Endothelial cell of umbilical vein (primary cell): ENCODE data around the gene PDE4B. TPM values are rescaled to one million over a fixed set of nuclear protein-coding genes. Genes with fewer than 3 reads are reported as not detected.

ENCODE experiments used
- BruUV-seq: library from RNA; stranded (reverse); fragments of 400-500 nt; replicated peaks from 2 replicates; lab custom pipeline; 2021; lab: Mats Ljungman, UMichigan
- CTCF ChIA-PET: fragments of 300-600, 350-600 bp; sonication (Branson Sonifier 250); formaldehyde crosslinking; loops from one replicate; lab custom pipeline; 2021; ENCODE audit warnings: antibody characterized with exemption, inconsistent platforms; lab: Charles Lee
- POLR2A ChIA-PET: fragments of 300-600, 350-600 bp; sonication (Branson Sonifier 250); formaldehyde crosslinking; loops from one replicate; lab custom pipeline; 2021; ENCODE audit warnings: antibody characterized with exemption, inconsistent platforms; lab: Charles Lee
- DNase-seq: peaks from one replicate; pipeline ENCODE4 v3.0.0-alpha.2; 2011; ENCODE audit warnings: low read depth, low spot score
- FAIRE-seq: peaks from 2 replicates; lab custom pipeline; 2011; peaks lifted over from hg19 to GRCh38; lab: Jason Lieb, UNC
- H2AFZ ChIP-seq: 2 replicates; pipeline ENCODE4 v1.6.0; 2012; ENCODE audit warnings: low read depth, low read length, control low read depth, inconsistent platforms
- H3K27ac ChIP-seq: 2 replicates; pipeline ENCODE4 v1.5.1; 2011; ENCODE audit warnings: low read depth, mild to moderate bottlenecking, control low read depth, low read length, moderate library complexity; ENCODE audit not compliant: insufficient read depth
- H3K27me3 ChIP-seq, 2 experiments: 2 replicates each; pipeline versions ENCODE4 v1.6.0 to v1.6.1; 2011; ENCODE audit warnings: low read length in 2 of 2, mixed read lengths in 1 of 2; ENCODE audit not compliant: control insufficient read depth in 2 of 2, insufficient read depth in 2 of 2
- H3K36me3 ChIP-seq, 2 experiments: 2 replicates in 1 of 2; 3 replicates in 1 of 2; pipeline ENCODE4 v1.5.1; 2011; ENCODE audit warnings: low read length in 2 of 2, mild to moderate bottlenecking in 1 of 2, moderate library complexity in 1 of 2; ENCODE audit not compliant: control insufficient read depth in 2 of 2, insufficient read depth in 2 of 2; ENCODE audit errors: extremely low read depth in 1 of 2
- H3K4me1 ChIP-seq: 3 replicates; pipeline ENCODE4 v1.5.1; 2011; ENCODE audit warnings: mild to moderate bottlenecking, low read length; ENCODE audit not compliant: control insufficient read depth, insufficient read depth; ENCODE audit errors: extremely low read depth
- H3K4me2 ChIP-seq: 2 replicates; pipeline ENCODE4 v1.6.1; 2011; ENCODE audit warnings: low read length, control low read depth, mixed read lengths; ENCODE audit not compliant: insufficient read depth
- H3K4me3 ChIP-seq, 3 experiments: fragments of 200-600 bp in 1 of 3; sonication (generic), shearing (Covaris generic) in 1 of 3; replicated peaks in 1 of 3; 2 replicates each; pipeline ENCODE4 v1.5.1; 2011 to 2016; ENCODE audit warnings: control low read depth in 3 of 3, low read length in 3 of 3, mild to moderate bottlenecking in 2 of 3, inconsistent platforms in 1 of 3, low read depth in 1 of 3, moderate library complexity in 1 of 3; ENCODE audit not compliant: insufficient read depth in 1 of 3
- H3K79me2 ChIP-seq: 2 replicates; pipeline ENCODE4 v1.6.0; 2012; ENCODE audit warnings: low read length, inconsistent platforms; ENCODE audit not compliant: control insufficient read depth, insufficient read depth
- H3K9ac ChIP-seq: replicated peaks from 2 replicates; pipeline ENCODE3; 2011; ENCODE audit warnings: low read length, control low read depth; ENCODE audit not compliant: insufficient read depth; ENCODE audit errors: extremely low read depth
- H3K9me1 ChIP-seq: replicated peaks from 3 replicates; pipeline ENCODE4 v1.6.0; 2011; ENCODE audit warnings: mild to moderate bottlenecking, low read length; ENCODE audit not compliant: control insufficient read depth, insufficient read depth; ENCODE audit errors: extremely low read depth
- H3K9me3 ChIP-seq: replicated peaks from 2 replicates; pipeline ENCODE4 v1.5.1; 2012; ENCODE audit warnings: low read length, inconsistent platforms; ENCODE audit not compliant: control insufficient read depth, insufficient read depth
- H4K20me1 ChIP-seq: replicated peaks from 2 replicates; pipeline ENCODE3; 2011; ENCODE audit warnings: mild to moderate bottlenecking, low read length; ENCODE audit not compliant: control insufficient read depth, insufficient read depth; ENCODE audit errors: extremely low read depth
- EZH2 ChIP-seq: IDR thresholded peaks from 2 replicates; pipeline ENCODE4 v1.6.1; 2012; ENCODE audit warnings: borderline replicate concordance, low read depth, mild to moderate bottlenecking, moderate library complexity, low read length, inconsistent platforms; ENCODE audit not compliant: severe bottlenecking
- MAX ChIP-seq: IDR thresholded peaks from 2 replicates; pipeline ENCODE4 v1.6.1; 2011; ENCODE audit not compliant: insufficient read depth, insufficient read length
- POLR2AphosphoS5 ChIP-seq: IDR thresholded peaks from 2 replicates; pipeline ENCODE4 v1.6.1; 2012; ENCODE audit warnings: low read depth, mild to moderate bottlenecking, control low read depth, low read length, moderate library complexity; ENCODE audit not compliant: insufficient read depth
- dilution Hi-C: fragments of 300-500 bp; cut with MboI; formaldehyde crosslinking; loops from one replicate; pipeline ENCODE4 v1.15.0; 2019; ENCODE audit warnings: low sequenced_read_pairs; ENCODE audit not compliant: extremely low pct_ligation_motif_present
- intact Hi-C: fragments of 100-400 bp; cut with micrococcal nuclease; formaldehyde crosslinking; loops from one replicate; pipeline ENCODE4 v1.10.0; 2022
- polyA plus RNA-seq, 4 experiments: library from polyadenylated mRNA; depleted of rRNA in 3 of 4; stranded (reverse) in 3 of 4; unstranded in 1 of 4; fragments of >200 nt; gene quantifications; 2 replicates each; pipeline versions ENCODE4 v1.2.1 to v1.2.3, GENCODE V29; 2011 to 2012; ENCODE audit warnings: missing spikeins in 1 of 4
- total RNA-seq: library from RNA; stranded (reverse); gene quantifications from 2 replicates; pipeline ENCODE4 v1.2.3, GENCODE V29; 2021

Gene PDE4B
- total and polyA plus RNA-seq, 2 donors (not counting 3 experiments of a cell fraction or from before 2014, with no cell fraction given): 63.5 to 69.8 TPM

- ChIA-PET POLR2A (no interaction called here), CTCF (no interaction called here)
- no peak for DNase-seq
- no peaks in the 10 kb centered on the region for H3K79me2 ChIP-seq
- intact Hi-C loops (no loop called here), dilution Hi-C loops (no loop called here)
- H3K4me3 ChIP-seq: no peak overlapping the region
- H3K36me3 ChIP-seq: no peaks in the 10 kb centered on the region
- no TSS peak for BruUV-seq
- no peak overlapping the region for H3K27ac ChIP-seq
- H3K9me3 ChIP-seq: no peaks in the 10 kb centered on the region
- H3K4me2 ChIP-seq: no peak overlapping the region
- H3K4me1 ChIP-seq: no peaks in the 10 kb centered on the region
- H2AFZ ChIP-seq: no peak overlapping the region
- no peak overlapping the region for H3K9ac ChIP-seq
- FAIRE-seq: no peak
- no peaks in the 10 kb centered on the region for H3K27me3 ChIP-seq
- no peaks in the 10 kb centered on the region for H4K20me1 ChIP-seq
- TF ChIP-seq MAX (no peak), EZH2 (no peak)
- no peaks in the 10 kb centered on the region for H3K9me1 ChIP-seq
These were observed 30.4 kb upstream of the PDE4B start for GRCh38 chr1:65762081-65762862.

- dilution Hi-C loops (no loop called here), intact Hi-C loops (no loop called here)
- Histone ChIP-seq H3K9me3 (no peaks in the 10 kb centered on the region), H3K4me1 (no peaks in the 10 kb centered on the region), H3K27me3 (no peaks in the 10 kb centered on the region), H3K4me2 (no peak overlapping the region), H3K9me1 (no peaks in the 10 kb centered on the region), H3K9ac (no peak overlapping the region), H3K4me3 (no peak overlapping the region), H3K79me2 (no peaks in the 10 kb centered on the region), H3K36me3 (no peaks in the 10 kb centered on the region), H4K20me1 (no peaks in the 10 kb centered on the region), H3K27ac (no peak overlapping the region), H2AFZ (no peak overlapping the region)
- no TSS peak for BruUV-seq
- ChIA-PET POLR2A (no interaction called here), CTCF (no interaction called here)
- FAIRE-seq (no peak), DNase-seq (no peak)
- TF ChIP-seq MAX (no peak), POLR2AphosphoS5 (no peak)
These were observed 28.6 kb upstream of the PDE4B start for GRCh38 chr1:65764052-65764451.
